ENCODE data around the gene WSCD2. TPM values are rescaled to one million over a fixed set of nuclear protein-coding genes. Genes with fewer than 3 reads are reported as not detected.

The WSCD2 gene
- total RNA-seq, 1 donor from 2014 or later: not detected

DNA sequence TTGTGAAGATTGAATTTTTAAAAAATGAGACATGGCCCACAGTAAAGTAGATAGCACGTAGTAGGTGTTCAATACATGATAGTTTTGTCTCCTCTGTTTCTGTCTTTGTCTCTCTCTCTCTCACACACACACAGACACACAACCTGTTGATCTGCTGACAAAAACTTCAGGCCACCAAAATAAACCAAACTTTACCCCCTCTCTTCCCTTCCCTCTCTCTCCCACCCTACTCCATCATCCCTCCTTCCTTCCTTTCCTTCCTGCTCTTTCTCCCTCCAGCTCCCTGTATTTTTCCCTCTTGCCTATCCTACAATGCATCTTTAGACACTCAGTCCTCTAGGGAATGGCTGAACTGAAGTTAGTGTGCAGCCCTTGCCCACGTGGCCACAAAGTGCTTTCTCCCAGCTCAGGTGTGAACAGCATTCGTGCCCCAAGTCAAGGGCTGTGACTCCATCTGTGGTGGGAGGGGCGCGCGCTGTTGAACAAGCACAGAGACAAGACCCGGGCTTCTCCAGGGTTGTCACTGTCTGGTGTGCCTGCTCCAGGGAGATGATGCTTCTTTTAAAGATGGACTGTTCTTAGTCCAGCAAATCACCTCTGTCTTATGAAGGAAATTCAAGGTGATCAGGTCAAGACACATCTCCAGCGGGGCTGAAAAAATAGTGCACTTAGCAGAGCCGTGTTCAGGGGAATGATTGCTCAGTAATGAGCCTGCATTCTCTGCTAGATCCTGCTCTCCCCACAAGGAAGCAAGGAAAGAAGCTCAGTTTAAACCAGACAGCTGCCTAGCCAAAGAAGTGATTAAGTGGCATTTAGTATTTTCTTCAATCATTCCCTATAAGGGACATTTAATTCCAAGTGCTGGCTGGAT is 75.3 kb downstream of the WSCD2 start:
- no peaks in the 10 kb centered on the region for H3K27me3 ChIP-seq (ENCODE audit: control insufficient read depth, insufficient read depth, low read length)

DNA sequence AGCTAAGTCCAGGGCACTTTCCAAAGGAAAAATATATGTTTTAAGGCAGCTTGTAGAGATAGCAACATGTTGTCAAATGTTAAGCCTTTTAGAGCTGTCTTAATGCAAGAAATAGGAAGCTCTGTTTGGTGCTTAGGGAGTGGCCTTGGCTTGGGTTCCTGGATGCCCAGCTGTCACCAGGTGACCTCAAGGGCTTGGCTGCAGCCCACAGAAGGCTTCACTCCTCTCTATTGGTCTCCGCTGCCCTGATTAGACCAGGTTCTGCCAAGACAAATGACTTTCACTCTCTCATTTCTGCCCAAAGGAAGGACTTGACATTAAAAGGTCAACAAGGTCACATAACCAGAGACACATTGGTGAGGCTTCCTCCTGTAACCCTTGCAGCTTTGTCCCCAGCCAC is 76.8 kb downstream of the WSCD2 start:
- DNase-seq (ENCODE audit: low read depth) (no peak), FAIRE-seq (peak; percentile 83)
- Histone ChIP-seq H3K4me3 (ENCODE audit: low read depth, low read length) (no peak overlapping the region), H3K27me3 (ENCODE audit: control insufficient read depth, insufficient read depth, low read length) (no peaks in the 10 kb centered on the region), H3K36me3 (ENCODE audit: control insufficient read depth, insufficient read depth, low read length) (no peaks in the 10 kb centered on the region)
- TF ChIP-seq, protein P1, sequence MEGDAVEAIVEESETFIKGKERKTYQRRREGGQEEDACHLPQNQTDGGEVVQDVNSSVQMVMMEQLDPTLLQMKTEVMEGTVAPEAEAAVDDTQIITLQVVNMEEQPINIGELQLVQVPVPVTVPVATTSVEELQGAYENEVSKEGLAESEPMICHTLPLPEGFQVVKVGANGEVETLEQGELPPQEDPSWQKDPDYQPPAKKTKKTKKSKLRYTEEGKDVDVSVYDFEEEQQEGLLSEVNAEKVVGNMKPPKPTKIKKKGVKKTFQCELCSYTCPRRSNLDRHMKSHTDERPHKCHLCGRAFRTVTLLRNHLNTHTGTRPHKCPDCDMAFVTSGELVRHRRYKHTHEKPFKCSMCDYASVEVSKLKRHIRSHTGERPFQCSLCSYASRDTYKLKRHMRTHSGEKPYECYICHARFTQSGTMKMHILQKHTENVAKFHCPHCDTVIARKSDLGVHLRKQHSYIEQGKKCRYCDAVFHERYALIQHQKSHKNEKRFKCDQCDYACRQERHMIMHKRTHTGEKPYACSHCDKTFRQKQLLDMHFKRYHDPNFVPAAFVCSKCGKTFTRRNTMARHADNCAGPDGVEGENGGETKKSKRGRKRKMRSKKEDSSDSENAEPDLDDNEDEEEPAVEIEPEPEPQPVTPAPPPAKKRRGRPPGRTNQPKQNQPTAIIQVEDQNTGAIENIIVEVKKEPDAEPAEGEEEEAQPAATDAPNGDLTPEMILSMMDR (IDR thresholded peaks at IDR 0.05; ENCODE audit: insufficient read depth, low read length, severe bottlenecking): no peak

More for the DNA sequence above, 75.3 kb downstream of the WSCD2 start:
- H3K4me3 ChIP-seq (ENCODE audit: low read depth, low read length): no peak overlapping the region
- DNase-seq (ENCODE audit: low read depth) (no peak), FAIRE-seq (no peak)
- TF ChIP-seq, protein P1 (IDR thresholded peaks at IDR 0.05; ENCODE audit: insufficient read depth, low read length, severe bottlenecking): no peak
- no peaks in the 10 kb centered on the region for H3K36me3 ChIP-seq (ENCODE audit: control insufficient read depth, insufficient read depth, low read length)

DNA sequence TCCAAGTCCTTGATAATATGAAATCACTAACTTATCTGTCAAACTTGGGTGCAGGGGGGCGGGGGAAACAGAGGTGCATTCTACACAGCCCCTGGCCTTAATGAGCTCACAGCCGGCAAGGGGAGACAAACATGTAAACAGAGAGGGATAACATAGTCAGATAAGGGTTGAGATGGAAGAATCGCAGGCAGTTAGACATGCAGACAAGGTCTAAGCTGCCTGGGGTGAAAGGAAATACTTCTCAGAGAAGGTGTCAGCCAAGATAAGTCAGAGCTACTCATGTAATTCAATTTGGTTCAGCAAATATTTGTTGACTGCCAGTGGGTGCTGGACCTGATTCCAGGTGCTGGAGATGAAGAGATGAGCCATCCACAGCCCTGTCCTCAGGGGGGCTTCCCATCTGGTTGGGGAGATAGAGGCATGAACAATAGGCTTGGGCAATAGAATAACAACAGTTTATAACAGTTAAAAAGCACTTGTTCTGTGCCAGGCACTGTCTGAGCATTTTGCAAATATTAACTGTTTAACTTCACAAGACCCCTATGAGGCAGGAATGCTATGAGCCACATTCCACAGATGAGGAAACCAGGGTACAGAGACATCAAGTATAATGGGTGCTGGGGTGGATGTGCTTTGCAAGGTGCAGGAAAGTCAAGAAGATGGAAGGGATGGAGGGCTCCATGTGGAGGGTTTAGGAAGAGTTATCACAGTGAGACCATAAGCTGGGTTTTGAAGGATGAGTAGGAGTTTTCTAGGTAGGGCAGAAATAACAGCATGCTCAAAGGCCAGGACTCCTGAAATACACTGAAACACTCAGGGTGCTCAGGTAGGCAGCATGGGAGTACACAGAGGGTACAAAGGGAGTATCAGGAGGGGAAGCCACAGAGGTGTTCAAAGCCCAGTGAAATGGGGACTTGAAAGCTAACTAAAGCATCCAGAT is 79.0 kb downstream of the WSCD2 start:
- FAIRE-seq (no peak), DNase-seq (ENCODE audit: low read depth) (no peak)
- H3K36me3 ChIP-seq (ENCODE audit: control insufficient read depth, insufficient read depth, low read length): no peaks in the 10 kb centered on the region
- H3K27me3 ChIP-seq (ENCODE audit: control insufficient read depth, insufficient read depth, low read length): no peaks in the 10 kb centered on the region
- TF ChIP-seq, protein P1 (IDR thresholded peaks at IDR 0.05; ENCODE audit: insufficient read depth, low read length, severe bottlenecking): no peak
- H3K4me3 ChIP-seq (ENCODE audit: low read depth, low read length): no peak overlapping the region

DNA sequence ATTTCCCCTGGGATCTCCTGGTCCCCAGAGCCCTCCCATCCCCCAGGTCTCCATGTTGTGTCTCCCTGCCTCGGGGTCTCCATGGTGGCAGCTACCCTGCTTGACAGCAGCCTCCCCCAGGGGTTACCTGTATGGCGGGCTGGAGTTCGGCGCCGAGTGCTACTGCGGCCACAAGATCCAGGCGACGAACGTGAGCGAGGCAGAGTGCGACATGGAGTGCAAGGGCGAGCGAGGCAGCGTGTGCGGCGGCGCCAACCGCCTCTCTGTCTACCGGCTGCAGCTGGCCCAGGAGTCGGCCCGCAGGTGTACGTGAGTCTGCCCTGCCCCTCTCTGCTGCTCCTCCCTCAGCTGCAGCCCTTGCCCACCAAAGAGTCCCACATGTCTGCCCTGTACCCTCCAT is 80.9 kb downstream of the WSCD2 start:
- DNase-seq (ENCODE audit: low read depth) (no peak), FAIRE-seq (no peak)
- Histone ChIP-seq H3K27me3 (ENCODE audit: control insufficient read depth, insufficient read depth, low read length) (no peaks in the 10 kb centered on the region), H3K36me3 (ENCODE audit: control insufficient read depth, insufficient read depth, low read length) (no peaks in the 10 kb centered on the region), H3K4me3 (ENCODE audit: low read depth, low read length) (no peak overlapping the region)
- TF ChIP-seq, protein P1 (IDR thresholded peaks at IDR 0.05; ENCODE audit: insufficient read depth, low read length, severe bottlenecking): no peak

DNA sequence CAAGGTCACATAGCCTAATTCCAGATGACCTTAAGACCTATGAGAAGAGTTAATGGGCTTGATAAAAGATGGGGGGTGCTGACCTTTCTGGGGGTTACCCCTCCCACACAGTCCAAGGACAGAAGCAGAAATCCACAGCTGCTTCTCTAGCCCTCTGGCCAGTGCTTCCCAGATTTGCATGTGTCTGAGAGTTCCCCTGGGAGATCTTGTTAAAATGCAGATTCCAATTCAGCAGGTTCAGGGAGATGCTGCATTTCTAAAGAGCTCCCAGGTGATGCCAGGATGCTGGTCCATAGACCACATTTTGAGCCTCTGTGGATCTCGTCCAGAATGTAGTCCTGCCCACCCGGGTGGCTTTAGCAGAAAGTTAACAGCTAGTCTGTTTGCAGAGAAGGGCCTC is 82.1 kb downstream of the WSCD2 start:
- no peak for FAIRE-seq
- TF ChIP-seq, protein P1 (IDR thresholded peaks at IDR 0.05; ENCODE audit: insufficient read depth, low read length, severe bottlenecking): no peak
- Histone ChIP-seq H3K27me3 (ENCODE audit: control insufficient read depth, insufficient read depth, low read length) (no peaks in the 10 kb centered on the region), H3K36me3 (ENCODE audit: control insufficient read depth, insufficient read depth, low read length) (no peaks in the 10 kb centered on the region), H3K4me3 (ENCODE audit: low read depth, low read length) (no peak overlapping the region)
- no peak for DNase-seq (ENCODE audit: low read depth)

Measured in bronchial epithelial cell (primary cell).